ENCODE results near the gene BYSL. TPM values are rescaled to one million over a fixed set of nuclear protein-coding genes. Genes with fewer than 3 reads are reported as not detected.

Gene BYSL, protein sequence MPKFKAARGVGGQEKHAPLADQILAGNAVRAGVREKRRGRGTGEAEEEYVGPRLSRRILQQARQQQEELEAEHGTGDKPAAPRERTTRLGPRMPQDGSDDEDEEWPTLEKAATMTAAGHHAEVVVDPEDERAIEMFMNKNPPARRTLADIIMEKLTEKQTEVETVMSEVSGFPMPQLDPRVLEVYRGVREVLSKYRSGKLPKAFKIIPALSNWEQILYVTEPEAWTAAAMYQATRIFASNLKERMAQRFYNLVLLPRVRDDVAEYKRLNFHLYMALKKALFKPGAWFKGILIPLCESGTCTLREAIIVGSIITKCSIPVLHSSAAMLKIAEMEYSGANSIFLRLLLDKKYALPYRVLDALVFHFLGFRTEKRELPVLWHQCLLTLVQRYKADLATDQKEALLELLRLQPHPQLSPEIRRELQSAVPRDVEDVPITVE
- 10 to 100 TPM; 83.7 to 85.2 TPM for total RNA-seq

DNA sequence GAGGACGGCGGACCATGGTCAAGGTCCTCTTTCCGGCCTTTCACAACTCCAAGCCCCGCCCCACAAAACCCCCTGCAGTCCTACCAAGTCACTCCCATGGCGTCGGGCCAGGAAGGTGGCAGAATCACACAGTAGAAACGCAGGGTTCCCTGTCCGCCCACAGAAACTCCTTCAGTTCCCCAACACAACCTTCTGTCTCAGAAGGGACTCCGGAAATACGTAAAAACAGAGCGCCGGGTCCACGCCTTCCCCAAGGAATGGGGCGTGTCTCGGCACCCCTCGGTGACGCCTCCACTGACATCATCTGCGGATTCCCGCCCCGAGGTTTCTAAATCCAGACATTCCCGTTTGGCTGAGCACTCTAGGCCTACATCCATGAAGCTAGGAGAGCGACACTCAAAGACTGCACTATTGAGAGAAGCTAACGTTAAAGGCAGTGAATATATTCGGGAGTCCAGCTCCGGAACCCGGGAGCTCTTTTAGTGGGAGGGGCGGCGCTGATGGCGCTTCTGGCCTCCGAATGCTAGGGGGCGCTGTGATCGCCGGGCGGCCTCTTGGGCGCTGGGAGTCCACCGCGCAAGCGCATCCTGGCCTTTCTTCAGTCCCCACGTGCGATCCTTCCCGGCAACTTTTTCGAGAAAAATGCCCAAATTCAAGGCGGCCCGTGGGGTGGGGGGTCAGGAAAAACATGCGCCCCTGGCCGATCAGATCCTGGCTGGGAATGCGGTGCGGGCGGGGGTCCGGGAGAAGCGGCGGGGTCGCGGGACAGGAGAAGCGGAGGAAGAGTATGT lies at the start of gene BYSL, which contains the start of gene MED20:
Gene BYSL (plus strand): TSS at position 579 of the 791 bp plus-strand sequence. CDS start 64 bp downstream, at position 643.
Gene MED20 (minus strand): TSS at position 219 of the 791 bp plus-strand sequence. CDS start 121 bp downstream, at position 98.
- ChIA-PET CTCF (interaction anchor here (0.5 to 3.9 kb wide), 27 partner anchors 11 to 244 kb away, joined by 3 to 46 read pairs (median 4); partner anchors contain the start of genes CCND3, TAF8, TOMM6 and USP49), POLR2A (interaction anchor here (0.6 to 1.6 kb wide), 13 partner anchors 9 to 826 kb away, joined by 3 to 14 read pairs (median 4); partner anchors contain the start of genes CCND3, TAF8 and TOMM6)

DNA sequence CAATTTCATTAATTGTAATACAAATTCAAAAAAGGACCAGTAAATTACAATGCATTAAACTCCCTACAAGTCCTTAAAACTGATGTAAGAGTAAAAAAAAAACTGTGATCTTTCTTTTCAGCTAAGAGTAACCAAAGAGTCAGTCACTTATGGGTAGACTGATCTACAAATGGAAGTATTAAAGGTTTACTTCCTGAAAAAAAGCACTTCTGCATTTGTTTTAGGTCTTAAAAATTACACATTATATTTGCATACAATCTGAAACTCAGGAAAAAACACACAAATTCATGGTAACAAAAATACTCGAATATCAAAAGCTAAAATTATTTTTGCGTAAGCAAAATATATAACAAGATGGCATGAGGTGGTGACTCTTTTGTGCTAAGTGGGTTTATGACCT lies 49.6 kb upstream of the BYSL start:
- ChIA-PET POLR2A (no interaction called here), CTCF (no interaction called here)

DNA sequence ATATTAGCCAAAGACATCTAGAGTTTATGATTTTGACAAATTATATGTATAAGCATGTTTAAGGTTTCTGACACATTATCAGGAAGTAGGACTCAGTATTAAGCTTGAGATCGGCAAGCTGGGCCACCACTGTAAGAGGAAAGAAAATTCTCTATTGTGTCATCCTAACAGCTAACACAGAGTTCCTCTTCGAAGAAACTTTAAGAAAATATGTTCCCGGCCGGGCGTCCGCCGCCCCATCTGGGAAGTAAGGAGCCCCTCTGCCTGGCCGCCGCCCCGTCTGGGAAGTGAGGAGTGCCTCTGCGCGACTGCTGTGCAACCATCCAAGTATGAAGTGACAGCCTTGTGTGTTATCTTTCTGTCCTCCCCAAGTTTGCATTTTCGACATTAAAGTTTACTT lies 49.2 kb upstream of the BYSL start:
- CTCF ChIA-PET: interaction anchor here (0.6 kb wide), 1 partner anchor 16 kb away, joined by 3 read pairs; no protein-coding TSS in a partner anchor
- POLR2A ChIA-PET: no interaction called here

DNA sequence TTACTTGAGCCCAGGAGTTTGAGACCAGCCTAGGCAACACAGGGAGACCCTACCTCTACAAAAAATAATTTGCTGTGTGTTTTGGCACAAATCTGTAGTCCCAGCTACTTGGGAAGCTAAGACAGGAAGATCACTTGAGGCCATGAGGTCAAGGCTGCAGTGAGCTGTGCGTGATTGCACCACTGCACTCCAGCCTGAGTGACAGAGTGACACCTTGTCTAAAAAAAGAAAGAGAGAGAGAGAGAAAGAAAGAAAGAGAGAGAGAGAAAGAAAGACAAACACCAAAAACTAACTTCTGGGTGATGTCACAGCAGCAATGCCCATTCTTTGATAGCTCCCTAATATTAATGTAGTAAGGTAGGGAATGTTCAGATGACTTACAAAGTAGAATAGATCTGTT lies 46.6 kb upstream of the BYSL start:
- POLR2A ChIA-PET: no interaction called here
- CTCF ChIA-PET: interaction anchor here (0.7 kb wide), 1 partner anchor 46 kb away, joined by 3 read pairs; the partner anchor contains the start of genes BYSL and MED20

DNA sequence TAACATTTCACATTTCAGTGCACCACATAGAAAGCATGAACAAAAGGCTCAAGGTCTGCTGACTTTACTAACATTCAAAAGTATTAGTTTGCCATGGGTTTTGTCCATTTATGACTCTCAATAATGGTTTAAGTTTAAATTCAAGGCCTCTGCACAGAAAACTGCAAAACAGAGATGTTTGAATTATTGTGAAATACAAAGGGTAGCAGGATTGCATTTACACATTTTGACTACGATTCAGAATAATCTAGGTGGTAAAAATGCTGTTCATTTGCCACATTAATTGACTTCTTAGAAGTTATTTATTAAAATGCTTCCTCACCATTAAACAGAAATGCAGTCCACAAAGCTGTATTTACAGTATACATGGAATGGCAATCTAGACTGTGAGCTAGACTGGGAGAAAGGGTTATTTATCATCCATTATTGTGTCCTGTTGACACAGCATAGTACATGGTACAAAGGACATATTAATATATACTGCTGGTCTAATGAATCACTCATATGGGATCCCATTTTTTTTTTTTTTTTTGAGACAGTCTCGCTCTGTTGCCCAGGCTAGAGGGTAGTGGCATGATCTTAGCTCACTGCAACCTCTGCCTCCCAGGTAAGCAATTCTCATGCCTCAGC lies 44.1 kb upstream of the BYSL start:
- POLR2A ChIA-PET: no interaction called here
- CTCF ChIA-PET: interaction anchor here (0.7 to 1.4 kb wide), 3 partner anchors 17 to 59 kb away, joined by 3 to 5 read pairs (median 3); no protein-coding TSS in a partner anchor

DNA sequence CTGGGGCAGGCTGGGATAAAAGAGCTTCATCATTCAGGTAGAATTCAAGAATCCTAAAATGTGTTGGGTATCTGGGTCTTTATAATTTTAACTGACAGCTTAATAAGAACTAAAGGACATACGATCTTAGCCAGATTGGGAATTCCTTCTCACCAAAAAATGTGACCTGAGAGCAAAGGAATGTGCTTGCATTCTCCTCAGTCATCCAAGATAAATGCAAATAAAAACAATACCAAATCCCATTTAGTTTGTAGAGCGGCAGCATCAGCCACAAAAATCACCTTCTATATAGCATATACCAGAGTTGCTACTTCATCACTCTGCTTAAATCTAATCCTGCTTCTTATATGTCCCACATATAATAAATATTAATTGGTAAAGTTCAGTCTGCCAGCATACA lies 43.1 kb upstream of the BYSL start:
- CTCF ChIA-PET: no interaction called here
- POLR2A ChIA-PET: no interaction called here

GRCh38 chr6:41878961-41879405 lies 42.3 kb upstream of the BYSL start:
- ChIA-PET CTCF (no interaction called here), POLR2A (no interaction called here)

DNA sequence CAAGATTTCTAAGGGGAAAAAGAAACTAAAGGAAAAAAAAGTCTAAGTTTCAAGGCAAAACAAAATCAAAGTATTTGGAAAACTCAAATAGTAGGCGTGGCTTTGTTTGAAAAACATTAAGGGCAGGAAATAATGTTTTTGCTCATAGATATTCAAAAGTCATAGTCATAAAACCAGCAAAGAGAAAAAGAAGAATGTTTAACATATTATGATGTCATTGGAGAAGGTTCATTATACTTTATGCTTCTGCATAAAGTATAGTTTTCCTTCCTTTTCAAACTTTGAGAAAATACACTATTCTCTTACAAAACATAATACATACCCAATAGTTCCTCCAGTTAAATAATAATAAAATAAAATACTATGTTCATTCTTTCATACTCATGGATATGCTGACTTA lies 39.8 kb upstream of the BYSL start:
- ChIA-PET CTCF (no interaction called here), POLR2A (no interaction called here)

- POLR2A ChIA-PET: no interaction called here
- CTCF ChIA-PET: no interaction called here
Measured at GRCh38 chr6:41884957-41885356, 36.3 kb upstream of the BYSL start.

DNA sequence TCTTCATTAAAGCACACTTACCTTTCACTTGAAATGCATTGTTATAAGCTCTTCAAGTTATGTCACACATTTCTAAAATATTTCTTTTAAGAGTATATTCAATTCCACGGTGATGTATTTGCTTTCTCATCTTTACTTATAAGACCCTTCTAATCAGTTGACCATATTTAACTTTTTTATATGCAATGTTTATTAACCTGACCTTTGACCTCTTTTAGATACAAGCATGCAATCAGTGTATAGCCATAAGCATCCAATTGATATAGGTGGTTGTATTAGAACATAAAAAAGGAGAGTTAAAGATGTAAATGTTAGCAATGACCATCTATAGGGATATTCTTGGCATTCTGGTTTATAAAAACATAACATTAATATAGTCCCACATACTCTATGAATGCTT lies 35.4 kb upstream of the BYSL start:
- ChIA-PET CTCF (no interaction called here), POLR2A (no interaction called here)

DNA sequence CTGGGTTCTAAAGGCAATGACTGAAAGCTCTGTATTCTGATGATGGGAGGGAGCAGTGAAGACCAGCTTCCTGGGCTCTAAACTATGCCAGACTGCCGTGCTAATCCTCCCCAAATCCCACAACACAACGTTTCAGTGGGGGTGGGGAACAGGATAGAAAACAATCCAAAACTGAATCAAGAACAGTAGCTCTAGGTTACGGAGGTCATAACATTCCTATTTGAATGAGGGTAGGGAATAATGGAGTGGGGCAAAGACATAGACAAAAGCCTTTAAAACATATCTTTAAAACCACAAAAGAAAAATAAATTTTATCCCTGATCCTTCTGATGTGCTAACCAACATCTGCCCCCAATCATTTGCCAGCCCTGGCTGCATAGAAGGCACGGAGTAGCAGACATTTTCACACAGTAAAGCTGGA lies 34.0 kb upstream of the BYSL start:
- ChIA-PET POLR2A (no interaction called here), CTCF (no interaction called here)

DNA sequence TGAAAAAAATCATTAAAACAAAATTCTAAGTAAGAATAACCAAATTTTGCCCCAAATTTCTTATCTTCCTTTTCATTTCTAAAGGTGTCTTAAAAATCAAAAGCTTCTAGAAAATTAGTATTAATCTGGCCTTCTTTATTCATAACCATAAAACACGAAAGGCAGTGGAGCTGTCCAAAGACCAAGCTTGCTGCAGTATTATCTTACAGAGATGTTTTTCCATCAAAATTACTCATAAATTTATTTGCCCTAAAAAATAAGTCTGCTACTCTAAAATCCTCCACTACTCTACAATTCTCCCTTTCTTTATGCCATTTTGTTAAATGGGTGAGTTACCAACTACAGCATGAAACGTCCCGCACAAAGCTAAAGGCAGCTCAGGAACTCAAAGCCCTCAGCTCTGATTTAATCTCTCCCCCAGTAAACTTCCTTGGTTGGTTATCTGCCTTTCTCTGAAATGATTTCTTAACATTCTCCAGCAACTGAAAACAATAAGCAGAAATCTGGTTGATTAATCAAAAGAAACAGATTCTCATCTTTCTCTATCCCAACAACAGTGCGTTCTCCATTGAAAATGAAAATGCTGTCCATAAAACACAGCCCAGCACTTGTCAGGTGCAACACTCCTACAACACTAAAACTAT lies 28.3 kb upstream of the BYSL start:
- POLR2A ChIA-PET: no interaction called here
- CTCF ChIA-PET: no interaction called here

DNA sequence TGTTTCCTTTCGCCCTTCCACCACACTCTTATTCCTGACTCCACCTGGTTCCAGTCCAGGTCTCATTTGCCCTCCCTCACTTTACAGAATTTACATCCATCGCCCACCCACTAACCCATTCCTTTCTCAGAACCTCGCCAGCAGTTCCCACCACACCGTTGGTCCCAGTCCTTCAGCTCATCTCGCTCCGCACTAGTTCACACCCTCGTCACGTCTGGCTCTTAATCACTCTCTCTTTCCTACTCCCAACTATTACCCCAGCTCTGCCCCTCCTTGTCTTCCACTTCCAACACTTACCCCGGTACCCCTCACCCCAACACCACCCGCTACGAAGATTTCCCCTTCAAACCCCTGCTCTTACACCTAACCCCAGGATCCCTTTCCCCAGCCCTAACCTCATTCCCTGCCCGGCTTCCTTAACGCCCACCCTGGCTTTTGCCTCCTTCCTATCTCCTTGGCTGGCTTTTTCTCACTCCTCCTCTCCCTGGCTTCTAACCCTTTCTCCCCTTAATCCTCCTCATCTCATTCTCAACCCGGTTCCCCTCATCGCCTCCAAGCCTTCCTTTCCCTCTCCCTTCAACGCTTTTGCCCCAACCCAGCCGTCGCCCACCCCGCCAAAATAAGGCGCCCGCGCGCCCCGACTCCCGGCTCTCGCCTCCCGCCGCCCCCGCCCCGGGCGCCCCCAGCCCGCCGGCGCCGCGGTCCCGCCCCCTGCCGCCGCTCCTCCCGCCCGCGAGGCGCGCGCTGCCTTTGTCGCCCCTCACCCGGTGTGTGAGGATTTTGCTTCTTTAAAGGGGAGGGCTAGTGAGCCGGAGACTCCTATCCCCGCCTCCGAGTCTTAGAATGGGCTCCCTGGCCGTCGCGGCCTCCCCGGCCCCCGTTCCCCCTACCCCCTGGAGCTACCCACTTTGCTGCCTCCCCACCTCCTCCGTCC lies 26.7 kb upstream of the BYSL start:
- ChIA-PET CTCF (interaction anchor here (1.0 to 2.7 kb wide), 6 partner anchors 27 to 153 kb away, joined by 3 to 20 read pairs (median 7); partner anchors contain the start of genes BYSL, MED20 and TOMM6), POLR2A (interaction anchor here (0.5 to 1.7 kb wide), 4 partner anchors 13 to 290 kb away, joined by 3 to 5 read pairs (median 3); partner anchors contain the start of gene TOMM6)

- ChIA-PET CTCF (interaction anchor here (0.7 to 2.7 kb wide), 11 partner anchors 18 to 209 kb away, joined by 3 to 20 read pairs (median 4); partner anchors contain the start of genes BYSL, MED20 and TOMM6), POLR2A (interaction anchor here (0.5 to 1.7 kb wide), 4 partner anchors 12 to 289 kb away, joined by 3 to 5 read pairs (median 3); partner anchors contain the start of gene TOMM6)
Measured at GRCh38 chr6:41895300-41896233, 25.7 kb upstream of the BYSL start, which contains the start of gene USP49. Gene USP49, minus strand, starts transcription at chr6:41895375. Its CDS starts 88,392 bp downstream, at chr6:41806983.

DNA sequence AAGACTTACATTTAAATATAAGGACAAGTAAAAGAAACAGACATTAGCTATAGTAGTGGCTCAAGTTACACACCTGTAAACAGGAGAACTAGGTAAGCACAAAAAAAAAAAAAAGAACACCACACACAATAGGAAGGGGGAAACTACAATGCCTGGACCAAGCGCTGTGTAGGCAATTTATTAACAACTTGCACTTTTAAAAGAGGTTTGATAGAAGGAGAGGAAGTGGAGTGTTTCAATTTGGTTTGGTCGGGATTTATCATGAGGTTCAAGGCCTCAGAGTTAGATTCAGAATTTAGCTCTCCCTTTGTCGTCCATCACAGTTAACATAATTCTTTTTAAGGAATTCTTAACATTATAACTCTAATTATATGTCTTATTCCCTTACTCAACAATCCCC lies 25.0 kb upstream of the BYSL start:
- ChIA-PET POLR2A (interaction anchor here (1.7 kb wide), 1 partner anchor 108 kb away, joined by 5 read pairs; the partner anchor contains the start of gene TOMM6), CTCF (interaction anchor here (0.7 to 2.7 kb wide), 8 partner anchors 17 to 208 kb away, joined by 3 to 20 read pairs (median 6); partner anchors contain the start of genes BYSL and MED20)

DNA sequence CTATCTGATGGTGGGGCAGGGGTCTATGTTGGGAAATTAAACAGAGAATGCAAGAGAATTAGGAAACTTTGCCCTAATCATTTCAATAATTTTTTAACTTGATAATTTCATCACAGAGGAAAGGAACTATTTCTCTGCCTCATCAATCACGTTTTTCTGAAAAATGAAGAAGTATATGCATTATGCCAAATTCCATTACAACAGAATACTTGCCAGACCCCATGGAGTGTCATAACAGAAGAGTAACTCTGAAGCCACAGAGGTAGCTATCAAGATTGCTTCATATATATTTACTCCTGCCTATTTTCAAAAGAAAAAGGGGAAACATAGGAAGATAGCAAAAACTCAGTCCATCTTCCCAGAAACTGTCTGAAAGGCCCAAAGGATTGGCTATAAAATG lies 20.4 kb upstream of the BYSL start:
- ChIA-PET POLR2A (no interaction called here), CTCF (interaction anchor here (1.0 to 4.4 kb wide), 2 partner anchors 103 to 143 kb away, joined by 3 to 18 read pairs; no protein-coding TSS in a partner anchor)
